HG03139 (cell line): ENCODE measurements around the gene TIMP2.
"Not testable (repeated sequence)": the region's sequence is repeated elsewhere in the genome, so short reads cannot be mapped to it uniquely, and the experiment has no call there.

Experiments
- ATAC-seq: cut with Tn5 transposase; IDR thresholded peaks from one replicate; pipeline ENCODE4 v1.9.1; 2021; ENCODE audit not compliant: unreplicated experiment

Gene TIMP2

GRCh38 chr17:78891406-78892061 is 33.7 kb downstream of the TIMP2 start:
- ATAC-seq: no peak

GRCh38 chr17:78890498-78890897 is 34.7 kb downstream of the TIMP2 start:
- no peak for ATAC-seq

- ATAC-seq: not testable (repeated sequence)
Measured at GRCh38 chr17:78890096-78890495, 35.1 kb downstream of the TIMP2 start.

- ATAC-seq: no peak
Measured at GRCh38 chr17:78889531-78889930, 35.7 kb downstream of the TIMP2 start.

- no peak for ATAC-seq
Measured at GRCh38 chr17:78888941-78889518, 36.2 kb downstream of the TIMP2 start.

- ATAC-seq: no peak
Measured at GRCh38 chr17:78886954-78887353, 38.2 kb downstream of the TIMP2 start.

- ATAC-seq: no peak
Measured at GRCh38 chr17:78885956-78886355, 39.2 kb downstream of the TIMP2 start.

- no peak for ATAC-seq
Measured at GRCh38 chr17:78884876-78885667, 40.1 kb downstream of the TIMP2 start.

- ATAC-seq: no peak
Measured at GRCh38 chr17:78884148-78884825, 40.9 kb downstream of the TIMP2 start.

GRCh38 chr17:78883533-78884131 is 41.6 kb downstream of the TIMP2 start:
- no peak for ATAC-seq

GRCh38 chr17:78883089-78883532 is 42.1 kb downstream of the TIMP2 start:
- no peak for ATAC-seq

GRCh38 chr17:78882540-78883088 is 42.6 kb downstream of the TIMP2 start:
- no peak for ATAC-seq

GRCh38 chr17:78879635-78880186 is 45.5 kb downstream of the TIMP2 start:
- no peak for ATAC-seq

GRCh38 chr17:78878871-78879527 is 46.2 kb downstream of the TIMP2 start:
- ATAC-seq: no peak

- no peak for ATAC-seq
Measured at GRCh38 chr17:78878261-78878660, 46.9 kb downstream of the TIMP2 start.

GRCh38 chr17:78876954-78877517 is 48.2 kb downstream of the TIMP2 start:
- not testable (repeated sequence) for ATAC-seq

GRCh38 chr17:78876094-78876597 is 49.0 kb downstream of the TIMP2 start:
- no peak for ATAC-seq

- ATAC-seq: no peak
Measured at GRCh38 chr17:78875363-78876093, 49.7 kb downstream of the TIMP2 start.
